H1 (cell line): ENCODE measurements around the gene IFT20. TPM values are rescaled to one million over a fixed set of nuclear protein-coding genes. Genes with fewer than 3 reads are reported as not detected.

ENCODE experiments used
- CBX5 ChIP-seq: fragments of 300-800, 300-1000 bp; sonication (generic); IDR thresholded peaks from 2 replicates; pipeline ENCODE4 v1.7.1; 2016; ENCODE audit warnings: antibody characterized with exemption, low read length, low read depth
- polyA plus RNA-seq, 7 experiments: library from polyadenylated mRNA; depleted of rRNA in 3 of 7; stranded (reverse) in 5 of 7; unstranded in 2 of 7; fragments of >200 nt in 5 of 7; fragments of 200-250 nt in 2 of 7; gene quantifications; 1 replicate in 5 of 7; 2 replicates in 1 of 7; 4 replicates in 1 of 7; pipeline versions ENCODE4 v1.2.1 to v1.2.3, GENCODE V29; 2011 to 2013; ENCODE audit warnings: missing spikeins in 2 of 7, mixed read lengths in 2 of 7
- total RNA-seq: library from RNA; stranded (reverse); fragmentation: NEBNext Ultra II Directional; extraction: Animal tissue kit (Norgen Biotek cat#: 25700); gene quantifications from 2 replicates; pipeline ENCODE4 v1.2.1, GENCODE V29; 2021

IFT20 gene
- total and polyA plus RNA-seq, 2 of the 8 experiments (the other 6 are each of a cell fraction or from before 2014, with no cell fraction given): 9.0 to 21.0 TPM

DNA sequence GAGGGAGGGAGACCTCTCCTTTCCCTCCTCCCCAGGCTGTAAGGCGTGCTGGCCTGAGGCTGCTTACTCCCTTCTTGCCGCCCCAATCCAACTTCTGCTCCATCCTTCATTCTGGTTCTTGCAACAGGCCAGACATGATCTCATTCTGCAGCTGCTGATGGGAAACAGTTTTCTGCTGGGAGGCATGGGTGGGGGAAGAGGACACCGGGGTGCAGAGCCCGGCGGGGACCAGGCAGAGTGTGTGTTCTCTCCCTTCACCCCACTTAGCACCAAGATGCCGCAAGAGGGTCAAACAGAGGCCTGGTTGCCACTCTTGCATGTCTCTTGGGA lies 37.6 kb upstream of the IFT20 start (continued):
- TF ChIP-seq CBX5: no peak
